ENCODE results near the gene CACNG7. TPM values are rescaled to one million over a fixed set of nuclear protein-coding genes. Genes with fewer than 3 reads are reported as not detected.

CACNG7 gene
- total RNA-seq, 1 experiment from 2014 or later, result not detected

DNA sequence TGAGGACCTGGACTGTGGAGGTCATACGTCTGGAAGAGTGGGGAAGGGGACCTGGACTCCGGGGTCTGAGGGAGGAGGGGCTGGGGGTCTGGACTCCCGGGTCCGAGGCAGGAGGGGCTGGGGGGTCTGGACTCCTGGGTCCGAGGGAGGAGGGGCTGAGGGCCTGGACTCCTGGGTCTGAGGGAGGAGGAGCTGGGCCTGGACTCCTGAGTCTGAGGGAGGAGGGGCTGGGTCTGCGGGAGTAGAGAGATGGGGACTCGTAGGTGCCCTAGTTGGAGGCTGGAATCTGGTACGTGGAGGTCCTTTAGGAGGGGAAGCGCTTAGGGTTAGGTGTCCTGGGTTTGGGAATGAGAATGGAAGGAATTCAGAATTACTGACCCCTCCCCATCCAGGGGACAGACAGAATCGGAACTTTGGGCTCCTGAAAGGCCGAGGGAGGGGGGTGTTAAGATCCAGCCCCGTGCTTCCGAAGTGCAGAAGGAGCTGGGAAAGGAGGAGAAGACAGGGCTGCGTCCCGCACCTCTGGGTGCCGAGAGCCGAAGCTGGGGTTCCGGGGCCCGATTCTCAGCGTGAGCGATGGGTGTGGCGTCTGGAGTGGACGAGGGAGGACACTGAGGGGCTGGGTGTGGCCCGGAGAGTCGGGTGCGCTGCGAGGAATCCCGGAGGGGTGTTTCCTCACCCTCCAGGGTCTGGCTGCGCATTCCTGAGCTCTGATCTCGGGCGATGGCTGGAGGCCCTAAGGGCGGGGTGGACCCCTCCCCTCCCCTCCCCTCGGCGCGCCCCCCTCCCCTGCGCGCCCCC lies 40.8 kb upstream of the CACNG7 start:
- Histone ChIP-seq H3K27ac (ENCODE audit: low read depth, low read length) (peak overlapping the region; percentile 80), H2AFZ (ENCODE audit: low read depth, low read length, poor library complexity, severe bottlenecking) (no peak overlapping the region), H3K9me3 (ENCODE audit: control insufficient read depth in 1 of 2, insufficient read depth in 1 of 2, low read depth in 1 of 2, low read length in 2 of 2) (no peaks in the 10 kb centered on the region), H3K27me3 (ENCODE audit: insufficient read depth, low read length) (no peaks in the 10 kb centered on the region), H4K20me1 (ENCODE audit: insufficient read depth) (no peaks in the 10 kb centered on the region), H3K9me2 (ENCODE audit: insufficient read depth) (no peaks in the 10 kb centered on the region), H3K36me3 (ENCODE audit: control insufficient read depth in 1 of 2, insufficient read depth in 2 of 2, low read length in 2 of 2) (peaks cover 5% of the 10 kb centered on the region in 2 experiments; a peak in 2 of 4 replicates), H3K79me2 (ENCODE audit: insufficient read depth, low read length) (peaks cover 30% of the 10 kb centered on the region), H3K4me1 (ENCODE audit: control insufficient read depth in 1 of 2, insufficient read depth in 2 of 2, low read length in 2 of 2) (peaks cover 18 to 47% of the 10 kb centered on the region in 2 experiments), H3K4me3 (replicated peaks in 1 of 2; ENCODE audit: low read depth in 1 of 2, low read length in 2 of 2) (peak overlapping the region; percentile 66 to 78), H3K4me2 (ENCODE audit: low read length) (peak overlapping the region; percentile 99), H3K9ac (ENCODE audit: low read length) (peak overlapping the region; percentile 95)
- no peak for TF ChIP-seq EZH2 (IDR thresholded peaks at IDR 0.05)
- no peak for TF ChIP-seq EGR1 (IDR thresholded peaks at IDR 0.05; ENCODE audit: low read depth)
- TF ChIP-seq YY1 (IDR thresholded peaks at IDR 0.05; ENCODE audit: extremely low read depth, insufficient replicate concordance, low read depth, low read length), result no peak
- TF ChIP-seq POLR2AphosphoS5 (IDR thresholded peaks at IDR 0.05; ENCODE audit: low read depth, low read length), result peak; percentile 26
- no peak for TF ChIP-seq SIN3A (IDR thresholded peaks at IDR 0.05; ENCODE audit: low read depth)
- TF ChIP-seq RAD21 (IDR thresholded peaks at IDR 0.05; ENCODE audit: low read depth), result no peak
- ATAC-seq (peak; percentile 15; the same call in 1 of the 2 replicates), DNase-seq (ENCODE audit: low read depth, low spot score) (no peak)
- TSS peak; percentile 33 for BruUV-seq (replicated peaks)
- POLR2A ChIA-PET, result interaction anchor here (0.6 to 3.1 kb wide), 20 partner anchors 9 to 1786 kb away, joined by 3 to 17 read pairs (median 4); partner anchors contain the start of genes CNOT3, MBOAT7, PRKCG and U2AF2
- RAD21 ChIA-PET (ENCODE audit: low non-redundant PET in 1 of 2, low total read pairs in 2 of 2, uncharacterized antibody in 2 of 2, unreplicated experiment in 2 of 2), result interaction anchor here in 1 of 2 experiments (1.4 kb wide), 1 partner anchor 112 kb away, joined by 5 read pairs; no protein-coding TSS in a partner anchor
- intact Hi-C loops (cut with micrococcal nuclease), result loop anchor here (5.0 kb wide), 1 partner anchor 114 kb away; no protein-coding TSS in a partner anchor
- CTCF ChIA-PET, result interaction anchor here (0.9 to 3.8 kb wide), 7 partner anchors 8 to 162 kb away, joined by 3 to 21 read pairs (median 4); no protein-coding TSS in a partner anchor

All from HCT116 (cell line).